Keratinocyte (primary cell): ENCODE measurements around the gene SH3GLB2. TPM values are rescaled to one million over a fixed set of nuclear protein-coding genes. Genes with fewer than 3 reads are reported as not detected.

Experiments used
- DNase-seq: peaks from one replicate; pipeline ENCODE4 v3.0.0-alpha.2; 2011; ENCODE audit warnings: low read depth, missing footprints, low spot score
- FAIRE-seq: peaks from 2 replicates; lab custom pipeline; 2011; peaks lifted over from hg19 to GRCh38; lab: Jason Lieb, UNC
- H2AFZ ChIP-seq: 2 replicates; pipeline ENCODE4 v1.6.0; 2012; ENCODE audit warnings: low read length, control low read depth, inconsistent platforms; ENCODE audit not compliant: control insufficient read depth
- H3K27ac ChIP-seq: 2 replicates; pipeline ENCODE4 v1.5.1; 2011; ENCODE audit warnings: low read length; ENCODE audit not compliant: control insufficient read depth, insufficient read depth
- H3K27me3 ChIP-seq: 3 replicates; pipeline ENCODE4 v1.6.0; 2011; ENCODE audit warnings: low read length; ENCODE audit not compliant: control insufficient read depth, insufficient read depth; ENCODE audit errors: extremely low read depth
- H3K36me3 ChIP-seq, 2 experiments: 2 replicates in 1 of 2; 3 replicates in 1 of 2; pipeline ENCODE4 v1.5.1; 2011; ENCODE audit warnings: low read length in 2 of 2, mild to moderate bottlenecking in 1 of 2; ENCODE audit not compliant: control insufficient read depth in 2 of 2, insufficient read depth in 2 of 2; ENCODE audit errors: extremely low read depth in 1 of 2
- H3K4me1 ChIP-seq: 3 replicates; pipeline ENCODE4 v1.5.1; 2011; ENCODE audit warnings: low read length; ENCODE audit not compliant: control insufficient read depth, insufficient read depth; ENCODE audit errors: extremely low read depth
- H3K4me2 ChIP-seq: 3 replicates; pipeline ENCODE4 v1.6.0; 2011; ENCODE audit warnings: low read depth, low read length; ENCODE audit not compliant: control insufficient read depth, insufficient read depth; ENCODE audit errors: extremely low read depth
- H3K4me3 ChIP-seq, 3 experiments: fragments of 200-600 bp in 1 of 3; sonication (generic) in 1 of 3; 2 replicates in 2 of 3; 3 replicates in 1 of 3; pipeline ENCODE4 v1.5.1; 2011 to 2016; ENCODE audit warnings: low read length in 3 of 3, mild to moderate bottlenecking in 3 of 3, control low read depth in 2 of 3, inconsistent platforms in 1 of 3, low read depth in 1 of 3, mixed read lengths in 1 of 3, mixed run types in 1 of 3, moderate library complexity in 1 of 3; ENCODE audit not compliant: control insufficient read depth in 2 of 3, insufficient read depth in 2 of 3; ENCODE audit errors: extremely low read depth in 1 of 3
- H3K79me2 ChIP-seq: 2 replicates; pipeline ENCODE4 v1.6.0; 2012; ENCODE audit warnings: low read length; ENCODE audit not compliant: control insufficient read depth, insufficient read depth
- H3K9ac ChIP-seq: 3 replicates; pipeline ENCODE4 v1.6.0; 2011; ENCODE audit warnings: low read length; ENCODE audit not compliant: control insufficient read depth, insufficient read depth; ENCODE audit errors: extremely low read depth
- H3K9me1 ChIP-seq: 3 replicates; pipeline ENCODE4 v1.6.0; 2011; ENCODE audit warnings: low read length; ENCODE audit not compliant: control insufficient read depth, insufficient read depth; ENCODE audit errors: extremely low read depth
- H3K9me3 ChIP-seq: 2 replicates; pipeline ENCODE4 v1.5.1; 2012; ENCODE audit warnings: low read depth, low read length; ENCODE audit not compliant: control insufficient read depth
- H4K20me1 ChIP-seq: 3 replicates; pipeline ENCODE4 v1.6.0; 2011; ENCODE audit warnings: low read length; ENCODE audit not compliant: control insufficient read depth, insufficient read depth; ENCODE audit errors: extremely low read depth
- CTCF ChIP-seq, 3 experiments: IDR thresholded peaks in 1 of 3; conservative IDR thresholded peaks in 1 of 3; optimal IDR thresholded peaks in 1 of 3; 2 replicates in 2 of 3; 3 replicates in 1 of 3; pipeline versions ENCODE3 to v1.5.1; 2011; ENCODE audit warnings: low read length in 3 of 3, mild to moderate bottlenecking in 3 of 3, moderate library complexity in 2 of 3, control low read depth in 1 of 3, inconsistent platforms in 1 of 3; ENCODE audit not compliant: insufficient read depth in 2 of 3; ENCODE audit errors: extremely low read depth in 1 of 3
- EZH2 ChIP-seq: IDR thresholded peaks from one replicate; pipeline ENCODE4 v1.6.1; 2012; ENCODE audit warnings: inconsistent platforms, mild to moderate bottlenecking, low read length, moderate library complexity
- dilution Hi-C: fragments of 300-500 bp; cut with MboI; formaldehyde crosslinking; loops from one replicate; pipeline ENCODE4 v1.7.0; 2020; ENCODE audit warnings: low sequenced_read_pairs; ENCODE audit not compliant: extremely low pct_ligation_motif_present
- polyA plus RNA-seq, 5 experiments: library from polyadenylated mRNA; depleted of rRNA in 3 of 5; stranded (reverse) in 3 of 5; stranded (forward) in 1 of 5; unstranded in 1 of 5; fragments of >200 nt; gene quantifications; 1 replicate in 1 of 5; 2 replicates in 3 of 5; 3 replicates in 1 of 5; pipeline versions ENCODE4 v1.2.1 to v1.2.3, GENCODE V29; 2011 to 2012; ENCODE audit warnings: missing spikeins in 2 of 5, low read depth in 1 of 5, low replicate concordance in 1 of 5

The SH3GLB2 gene
- polyA plus RNA-seq, 1 donor (not counting 4 experiments of a cell fraction or from before 2014, with no cell fraction given), result 37.1 TPM

- Histone ChIP-seq H3K9ac (no peak overlapping the region), H3K4me1 (peaks cover 28% of the 10 kb centered on the region), H3K9me3 (no peaks in the 10 kb centered on the region), H2AFZ (no peak overlapping the region), H3K36me3 (no peaks in the 10 kb centered on the region), H3K4me3 (no peak overlapping the region), H3K9me1 (peaks cover 4% of the 10 kb centered on the region), H3K4me2 (no peak overlapping the region), H3K27ac (no peak overlapping the region), H3K27me3 (no peaks in the 10 kb centered on the region), H3K79me2 (peaks cover 15% of the 10 kb centered on the region), H4K20me1 (no peaks in the 10 kb centered on the region)
- dilution Hi-C loops, result no loop called here
- DNase-seq (no peak), FAIRE-seq (no peak)
- no peak for TF ChIP-seq CTCF (optimal IDR thresholded peaks at IDR 0.05 in 1 of 3, IDR thresholded peaks at IDR 0.05 in 1 of 3, conservative IDR thresholded peaks at IDR 0.05 in 1 of 3; ENCODE audit: extremely low read depth in 1 of 3, insufficient read depth in 2 of 3, low read length in 3 of 3)
- no peak for TF ChIP-seq EZH2
Observed at GRCh38 chr9:129033216-129033615, 5.1 kb upstream of the SH3GLB2 start.

- Histone ChIP-seq H3K9me3 (no peaks in the 10 kb centered on the region), H3K9me1 (peaks cover 4% of the 10 kb centered on the region), H4K20me1 (no peaks in the 10 kb centered on the region), H3K27me3 (no peaks in the 10 kb centered on the region), H3K9ac (no peak overlapping the region), H3K27ac (no peak overlapping the region), H3K4me1 (peaks cover 22% of the 10 kb centered on the region), H3K4me3 (no peak overlapping the region), H3K36me3 (no peaks in the 10 kb centered on the region), H3K4me2 (no peak overlapping the region), H2AFZ (no peak overlapping the region), H3K79me2 (peaks cover 12% of the 10 kb centered on the region)
- TF ChIP-seq CTCF (optimal IDR thresholded peaks at IDR 0.05 in 1 of 3, IDR thresholded peaks at IDR 0.05 in 1 of 3, conservative IDR thresholded peaks at IDR 0.05 in 1 of 3; ENCODE audit: extremely low read depth in 1 of 3, insufficient read depth in 2 of 3, low read length in 3 of 3), result no peak
- TF ChIP-seq EZH2, result no peak
- dilution Hi-C loops, result no loop called here
- FAIRE-seq, result no peak
- no peak for DNase-seq
Observed at GRCh38 chr9:129032541-129033159, 4.5 kb upstream of the SH3GLB2 start.
